ENCODE results near the gene BIN1. TPM values are rescaled to one million over a fixed set of nuclear protein-coding genes. Genes with fewer than 3 reads are reported as not detected.

Gene BIN1
- total RNA-seq, 1 experiment from 2014 or later, result 42.5 TPM

DNA sequence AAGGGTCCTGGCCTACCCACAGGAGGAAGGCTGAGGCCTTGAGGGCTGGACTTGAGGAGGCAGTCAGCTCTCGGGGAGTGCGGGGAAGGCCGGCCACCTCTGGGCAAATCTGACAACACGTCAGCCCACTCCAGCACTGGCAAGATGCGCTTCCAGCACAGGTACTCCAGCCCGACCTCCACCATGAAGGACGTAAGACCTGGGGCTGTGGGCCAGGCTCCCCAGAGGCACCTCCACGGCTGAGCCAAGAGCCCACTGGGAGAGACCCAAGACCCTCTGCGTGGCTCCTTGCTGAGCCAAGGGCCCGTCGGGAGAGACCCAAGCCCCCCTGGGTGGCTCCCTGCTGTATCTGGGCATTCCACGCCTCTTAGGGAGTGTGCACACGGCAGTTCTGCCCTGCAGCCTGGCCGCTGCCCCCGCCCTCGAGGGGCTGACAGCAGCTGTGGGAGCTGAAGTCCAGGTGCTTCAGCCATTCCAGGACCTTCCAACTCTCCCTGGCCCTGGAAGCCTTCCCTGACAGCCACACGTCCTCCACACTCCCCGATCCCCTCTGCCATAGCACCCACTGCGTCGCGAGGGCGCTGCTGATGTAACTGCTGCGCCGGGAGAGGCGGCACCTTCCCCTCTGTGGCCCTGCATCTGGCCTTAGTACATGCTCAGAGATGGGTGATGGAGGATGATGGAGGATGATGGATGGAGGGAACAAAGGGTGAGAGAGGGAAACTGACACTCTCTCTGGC is 50.2 kb downstream of the BIN1 start:
- H3K9me3 Mint-ChIP-seq, result no peaks in the 10 kb centered on the region
- H3K4me3 Mint-ChIP-seq, result no peak overlapping the region
- POLR2A ChIA-PET, result no interaction called here
- ATAC-seq, result no peak
- peaks cover 2% of the 10 kb centered on the region; the same call in 1 of the 2 replicates for H3K4me1 Mint-ChIP-seq
- H3K27ac Mint-ChIP-seq, result no peak overlapping the region
- H3K27me3 Mint-ChIP-seq (ENCODE audit: low read depth), result no peaks in the 10 kb centered on the region
- no peak for DNase-seq (ENCODE audit: low spot score)
- CTCF ChIA-PET, result no interaction called here
- H3K36me3 Mint-ChIP-seq, result peaks cover 3% of the 10 kb centered on the region; the same call in 1 of the 2 replicates
- TF ChIP-seq, protein P1, sequence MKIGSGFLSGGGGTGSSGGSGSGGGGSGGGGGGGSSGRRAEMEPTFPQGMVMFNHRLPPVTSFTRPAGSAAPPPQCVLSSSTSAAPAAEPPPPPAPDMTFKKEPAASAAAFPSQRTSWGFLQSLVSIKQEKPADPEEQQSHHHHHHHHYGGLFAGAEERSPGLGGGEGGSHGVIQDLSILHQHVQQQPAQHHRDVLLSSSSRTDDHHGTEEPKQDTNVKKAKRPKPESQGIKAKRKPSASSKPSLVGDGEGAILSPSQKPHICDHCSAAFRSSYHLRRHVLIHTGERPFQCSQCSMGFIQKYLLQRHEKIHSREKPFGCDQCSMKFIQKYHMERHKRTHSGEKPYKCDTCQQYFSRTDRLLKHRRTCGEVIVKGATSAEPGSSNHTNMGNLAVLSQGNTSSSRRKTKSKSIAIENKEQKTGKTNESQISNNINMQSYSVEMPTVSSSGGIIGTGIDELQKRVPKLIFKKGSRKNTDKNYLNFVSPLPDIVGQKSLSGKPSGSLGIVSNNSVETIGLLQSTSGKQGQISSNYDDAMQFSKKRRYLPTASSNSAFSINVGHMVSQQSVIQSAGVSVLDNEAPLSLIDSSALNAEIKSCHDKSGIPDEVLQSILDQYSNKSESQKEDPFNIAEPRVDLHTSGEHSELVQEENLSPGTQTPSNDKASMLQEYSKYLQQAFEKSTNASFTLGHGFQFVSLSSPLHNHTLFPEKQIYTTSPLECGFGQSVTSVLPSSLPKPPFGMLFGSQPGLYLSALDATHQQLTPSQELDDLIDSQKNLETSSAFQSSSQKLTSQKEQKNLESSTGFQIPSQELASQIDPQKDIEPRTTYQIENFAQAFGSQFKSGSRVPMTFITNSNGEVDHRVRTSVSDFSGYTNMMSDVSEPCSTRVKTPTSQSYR (CRISPR knock-in tag; IDR thresholded peaks at IDR 0.05), result no peak
- TF ChIP-seq, protein P2, sequence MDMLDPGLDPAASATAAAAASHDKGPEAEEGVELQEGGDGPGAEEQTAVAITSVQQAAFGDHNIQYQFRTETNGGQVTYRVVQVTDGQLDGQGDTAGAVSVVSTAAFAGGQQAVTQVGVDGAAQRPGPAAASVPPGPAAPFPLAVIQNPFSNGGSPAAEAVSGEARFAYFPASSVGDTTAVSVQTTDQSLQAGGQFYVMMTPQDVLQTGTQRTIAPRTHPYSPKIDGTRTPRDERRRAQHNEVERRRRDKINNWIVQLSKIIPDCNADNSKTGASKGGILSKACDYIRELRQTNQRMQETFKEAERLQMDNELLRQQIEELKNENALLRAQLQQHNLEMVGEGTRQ (CRISPR knock-in tag; IDR thresholded peaks at IDR 0.05), result no peak
- TF ChIP-seq PRRX2 (CRISPR knock-in tag; IDR thresholded peaks at IDR 0.05) (no peak), FOXP1 (CRISPR knock-in tag; IDR thresholded peaks at IDR 0.05; ENCODE audit: borderline replicate concordance) (no peak), RELA (CRISPR knock-in tag; IDR thresholded peaks at IDR 0.05; ENCODE audit: borderline replicate concordance) (no peak), ZNF396 (CRISPR knock-in tag; IDR thresholded peaks at IDR 0.05; ENCODE audit: borderline replicate concordance) (no peak), NR1H2 (CRISPR knock-in tag; IDR thresholded peaks at IDR 0.05) (no peak), ZNF138 (CRISPR knock-in tag; conservative IDR thresholded peaks at IDR 0.05) (no peak), GRHL2 (CRISPR knock-in tag; IDR thresholded peaks at IDR 0.05; ENCODE audit: insufficient replicate concordance, severe bottlenecking) (no peak), SOX15 (CRISPR knock-in tag; IDR thresholded peaks at IDR 0.05) (no peak), FOXJ3 (CRISPR knock-in tag; IDR thresholded peaks at IDR 0.05; ENCODE audit: borderline replicate concordance) (no peak)
- TF ChIP-seq, protein P3, sequence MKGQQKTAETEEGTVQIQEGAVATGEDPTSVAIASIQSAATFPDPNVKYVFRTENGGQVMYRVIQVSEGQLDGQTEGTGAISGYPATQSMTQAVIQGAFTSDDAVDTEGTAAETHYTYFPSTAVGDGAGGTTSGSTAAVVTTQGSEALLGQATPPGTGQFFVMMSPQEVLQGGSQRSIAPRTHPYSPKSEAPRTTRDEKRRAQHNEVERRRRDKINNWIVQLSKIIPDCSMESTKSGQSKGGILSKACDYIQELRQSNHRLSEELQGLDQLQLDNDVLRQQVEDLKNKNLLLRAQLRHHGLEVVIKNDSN (CRISPR knock-in tag; IDR thresholded peaks at IDR 0.05), result no peak
- TF ChIP-seq, protein P4, sequence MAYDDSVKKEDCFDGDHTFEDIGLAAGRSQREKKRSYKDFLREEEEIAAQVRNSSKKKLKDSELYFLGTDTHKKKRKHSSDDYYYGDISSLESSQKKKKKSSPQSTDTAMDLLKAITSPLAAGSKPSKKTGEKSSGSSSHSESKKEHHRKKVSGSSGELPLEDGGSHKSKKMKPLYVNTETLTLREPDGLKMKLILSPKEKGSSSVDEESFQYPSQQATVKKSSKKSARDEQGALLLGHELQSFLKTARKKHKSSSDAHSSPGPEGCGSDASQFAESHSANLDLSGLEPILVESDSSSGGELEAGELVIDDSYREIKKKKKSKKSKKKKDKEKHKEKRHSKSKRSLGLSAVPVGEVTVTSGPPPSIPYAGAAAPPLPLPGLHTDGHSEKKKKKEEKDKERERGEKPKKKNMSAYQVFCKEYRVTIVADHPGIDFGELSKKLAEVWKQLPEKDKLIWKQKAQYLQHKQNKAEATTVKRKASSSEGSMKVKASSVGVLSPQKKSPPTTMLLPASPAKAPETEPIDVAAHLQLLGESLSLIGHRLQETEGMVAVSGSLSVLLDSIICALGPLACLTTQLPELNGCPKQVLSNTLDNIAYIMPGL (CRISPR knock-in tag; IDR thresholded peaks at IDR 0.05), result no peak
- TF ChIP-seq, protein P5, sequence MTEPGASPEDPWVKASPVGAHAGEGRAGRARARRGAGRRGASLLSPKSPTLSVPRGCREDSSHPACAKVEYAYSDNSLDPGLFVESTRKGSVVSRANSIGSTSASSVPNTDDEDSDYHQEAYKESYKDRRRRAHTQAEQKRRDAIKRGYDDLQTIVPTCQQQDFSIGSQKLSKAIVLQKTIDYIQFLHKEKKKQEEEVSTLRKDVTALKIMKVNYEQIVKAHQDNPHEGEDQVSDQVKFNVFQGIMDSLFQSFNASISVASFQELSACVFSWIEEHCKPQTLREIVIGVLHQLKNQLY (CRISPR knock-in tag; IDR thresholded peaks at IDR 0.05), result no peak
- TF ChIP-seq, protein P6, sequence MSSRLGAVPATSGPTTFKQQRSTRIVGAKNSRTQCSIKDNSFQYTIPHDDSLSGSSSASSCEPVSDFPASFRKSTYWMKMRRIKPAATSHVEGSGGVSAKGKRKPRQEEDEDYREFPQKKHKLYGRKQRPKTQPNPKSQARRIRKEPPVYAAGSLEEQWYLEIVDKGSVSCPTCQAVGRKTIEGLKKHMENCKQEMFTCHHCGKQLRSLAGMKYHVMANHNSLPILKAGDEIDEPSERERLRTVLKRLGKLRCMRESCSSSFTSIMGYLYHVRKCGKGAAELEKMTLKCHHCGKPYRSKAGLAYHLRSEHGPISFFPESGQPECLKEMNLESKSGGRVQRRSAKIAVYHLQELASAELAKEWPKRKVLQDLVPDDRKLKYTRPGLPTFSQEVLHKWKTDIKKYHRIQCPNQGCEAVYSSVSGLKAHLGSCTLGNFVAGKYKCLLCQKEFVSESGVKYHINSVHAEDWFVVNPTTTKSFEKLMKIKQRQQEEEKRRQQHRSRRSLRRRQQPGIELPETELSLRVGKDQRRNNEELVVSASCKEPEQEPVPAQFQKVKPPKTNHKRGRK (CRISPR knock-in tag; IDR thresholded peaks at IDR 0.05; ENCODE audit: borderline replicate concordance), result no peak
- TF ChIP-seq, protein P7, sequence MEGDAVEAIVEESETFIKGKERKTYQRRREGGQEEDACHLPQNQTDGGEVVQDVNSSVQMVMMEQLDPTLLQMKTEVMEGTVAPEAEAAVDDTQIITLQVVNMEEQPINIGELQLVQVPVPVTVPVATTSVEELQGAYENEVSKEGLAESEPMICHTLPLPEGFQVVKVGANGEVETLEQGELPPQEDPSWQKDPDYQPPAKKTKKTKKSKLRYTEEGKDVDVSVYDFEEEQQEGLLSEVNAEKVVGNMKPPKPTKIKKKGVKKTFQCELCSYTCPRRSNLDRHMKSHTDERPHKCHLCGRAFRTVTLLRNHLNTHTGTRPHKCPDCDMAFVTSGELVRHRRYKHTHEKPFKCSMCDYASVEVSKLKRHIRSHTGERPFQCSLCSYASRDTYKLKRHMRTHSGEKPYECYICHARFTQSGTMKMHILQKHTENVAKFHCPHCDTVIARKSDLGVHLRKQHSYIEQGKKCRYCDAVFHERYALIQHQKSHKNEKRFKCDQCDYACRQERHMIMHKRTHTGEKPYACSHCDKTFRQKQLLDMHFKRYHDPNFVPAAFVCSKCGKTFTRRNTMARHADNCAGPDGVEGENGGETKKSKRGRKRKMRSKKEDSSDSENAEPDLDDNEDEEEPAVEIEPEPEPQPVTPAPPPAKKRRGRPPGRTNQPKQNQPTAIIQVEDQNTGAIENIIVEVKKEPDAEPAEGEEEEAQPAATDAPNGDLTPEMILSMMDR (IDR thresholded peaks at IDR 0.05), result no peak
- TF ChIP-seq, protein P8, sequence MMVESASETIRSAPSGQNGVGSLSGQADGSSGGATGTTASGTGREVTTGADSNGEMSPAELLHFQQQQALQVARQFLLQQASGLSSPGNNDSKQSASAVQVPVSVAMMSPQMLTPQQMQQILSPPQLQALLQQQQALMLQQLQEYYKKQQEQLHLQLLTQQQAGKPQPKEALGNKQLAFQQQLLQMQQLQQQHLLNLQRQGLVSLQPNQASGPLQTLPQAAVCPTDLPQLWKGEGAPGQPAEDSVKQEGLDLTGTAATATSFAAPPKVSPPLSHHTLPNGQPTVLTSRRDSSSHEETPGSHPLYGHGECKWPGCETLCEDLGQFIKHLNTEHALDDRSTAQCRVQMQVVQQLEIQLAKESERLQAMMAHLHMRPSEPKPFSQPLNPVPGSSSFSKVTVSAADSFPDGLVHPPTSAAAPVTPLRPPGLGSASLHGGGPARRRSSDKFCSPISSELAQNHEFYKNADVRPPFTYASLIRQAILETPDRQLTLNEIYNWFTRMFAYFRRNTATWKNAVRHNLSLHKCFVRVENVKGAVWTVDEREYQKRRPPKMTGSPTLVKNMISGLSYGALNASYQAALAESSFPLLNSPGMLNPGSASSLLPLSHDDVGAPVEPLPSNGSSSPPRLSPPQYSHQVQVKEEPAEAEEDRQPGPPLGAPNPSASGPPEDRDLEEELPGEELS (CRISPR knock-in tag; IDR thresholded peaks at IDR 0.05), result no peak
- TF ChIP-seq, protein P9, sequence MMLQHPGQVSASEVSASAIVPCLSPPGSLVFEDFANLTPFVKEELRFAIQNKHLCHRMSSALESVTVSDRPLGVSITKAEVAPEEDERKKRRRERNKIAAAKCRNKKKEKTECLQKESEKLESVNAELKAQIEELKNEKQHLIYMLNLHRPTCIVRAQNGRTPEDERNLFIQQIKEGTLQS (CRISPR knock-in tag; conservative IDR thresholded peaks at IDR 0.05), result no peak
